Keratinocyte (primary cell): Measurements from ENCODE around the gene FNDC1. TPM values are rescaled to one million over a fixed set of nuclear protein-coding genes. Genes with fewer than 3 reads are reported as not detected.

Experiments
- DNase-seq: peaks from one replicate; pipeline ENCODE4 v3.0.0-alpha.2; 2011; ENCODE audit warnings: low read depth, missing footprints, low spot score
- FAIRE-seq: peaks from 2 replicates; lab custom pipeline; 2011; peaks lifted over from hg19 to GRCh38; lab: Jason Lieb, UNC
- H2AFZ ChIP-seq: 2 replicates; pipeline ENCODE4 v1.6.0; 2012; ENCODE audit warnings: low read length, control low read depth, inconsistent platforms; ENCODE audit not compliant: control insufficient read depth
- H3K27ac ChIP-seq: 2 replicates; pipeline ENCODE4 v1.5.1; 2011; ENCODE audit warnings: low read length; ENCODE audit not compliant: control insufficient read depth, insufficient read depth
- H3K27me3 ChIP-seq: 3 replicates; pipeline ENCODE4 v1.6.0; 2011; ENCODE audit warnings: low read length; ENCODE audit not compliant: control insufficient read depth, insufficient read depth; ENCODE audit errors: extremely low read depth
- H3K36me3 ChIP-seq, 2 experiments: 2 replicates in 1 of 2; 3 replicates in 1 of 2; pipeline ENCODE4 v1.5.1; 2011; ENCODE audit warnings: low read length in 2 of 2, mild to moderate bottlenecking in 1 of 2; ENCODE audit not compliant: control insufficient read depth in 2 of 2, insufficient read depth in 2 of 2; ENCODE audit errors: extremely low read depth in 1 of 2
- H3K4me1 ChIP-seq: 3 replicates; pipeline ENCODE4 v1.5.1; 2011; ENCODE audit warnings: low read length; ENCODE audit not compliant: control insufficient read depth, insufficient read depth; ENCODE audit errors: extremely low read depth
- H3K4me2 ChIP-seq: 3 replicates; pipeline ENCODE4 v1.6.0; 2011; ENCODE audit warnings: low read depth, low read length; ENCODE audit not compliant: control insufficient read depth, insufficient read depth; ENCODE audit errors: extremely low read depth
- H3K4me3 ChIP-seq, 3 experiments: fragments of 200-600 bp in 1 of 3; sonication (generic) in 1 of 3; 2 replicates in 2 of 3; 3 replicates in 1 of 3; pipeline ENCODE4 v1.5.1; 2011 to 2016; ENCODE audit warnings: low read length in 3 of 3, mild to moderate bottlenecking in 3 of 3, control low read depth in 2 of 3, inconsistent platforms in 1 of 3, low read depth in 1 of 3, mixed read lengths in 1 of 3, mixed run types in 1 of 3, moderate library complexity in 1 of 3; ENCODE audit not compliant: control insufficient read depth in 2 of 3, insufficient read depth in 2 of 3; ENCODE audit errors: extremely low read depth in 1 of 3
- H3K79me2 ChIP-seq: 2 replicates; pipeline ENCODE4 v1.6.0; 2012; ENCODE audit warnings: low read length; ENCODE audit not compliant: control insufficient read depth, insufficient read depth
- H3K9ac ChIP-seq: 3 replicates; pipeline ENCODE4 v1.6.0; 2011; ENCODE audit warnings: low read length; ENCODE audit not compliant: control insufficient read depth, insufficient read depth; ENCODE audit errors: extremely low read depth
- H3K9me1 ChIP-seq: 3 replicates; pipeline ENCODE4 v1.6.0; 2011; ENCODE audit warnings: low read length; ENCODE audit not compliant: control insufficient read depth, insufficient read depth; ENCODE audit errors: extremely low read depth
- H3K9me3 ChIP-seq: 2 replicates; pipeline ENCODE4 v1.5.1; 2012; ENCODE audit warnings: low read depth, low read length; ENCODE audit not compliant: control insufficient read depth
- H4K20me1 ChIP-seq: 3 replicates; pipeline ENCODE4 v1.6.0; 2011; ENCODE audit warnings: low read length; ENCODE audit not compliant: control insufficient read depth, insufficient read depth; ENCODE audit errors: extremely low read depth
- CTCF ChIP-seq, 3 experiments: IDR thresholded peaks in 1 of 3; conservative IDR thresholded peaks in 1 of 3; optimal IDR thresholded peaks in 1 of 3; 2 replicates in 2 of 3; 3 replicates in 1 of 3; pipeline versions ENCODE3 to v1.5.1; 2011; ENCODE audit warnings: low read length in 3 of 3, mild to moderate bottlenecking in 3 of 3, moderate library complexity in 2 of 3, control low read depth in 1 of 3, inconsistent platforms in 1 of 3; ENCODE audit not compliant: insufficient read depth in 2 of 3; ENCODE audit errors: extremely low read depth in 1 of 3
- EZH2 ChIP-seq: IDR thresholded peaks from one replicate; pipeline ENCODE4 v1.6.1; 2012; ENCODE audit warnings: inconsistent platforms, mild to moderate bottlenecking, low read length, moderate library complexity
- dilution Hi-C: fragments of 300-500 bp; cut with MboI; formaldehyde crosslinking; loops from one replicate; pipeline ENCODE4 v1.7.0; 2020; ENCODE audit warnings: low sequenced_read_pairs; ENCODE audit not compliant: extremely low pct_ligation_motif_present
- polyA plus RNA-seq, 5 experiments: library from polyadenylated mRNA; depleted of rRNA in 3 of 5; stranded (reverse) in 3 of 5; stranded (forward) in 1 of 5; unstranded in 1 of 5; fragments of >200 nt; gene quantifications; 1 replicate in 1 of 5; 2 replicates in 3 of 5; 3 replicates in 1 of 5; pipeline versions ENCODE4 v1.2.1 to v1.2.3, GENCODE V29; 2011 to 2012; ENCODE audit warnings: missing spikeins in 2 of 5, low read depth in 1 of 5, low replicate concordance in 1 of 5

Gene FNDC1
- polyA plus RNA-seq, 1 donor (not counting 4 experiments of a cell fraction or from before 2014, with no cell fraction given), result not detected

- H3K79me2 ChIP-seq, result no peaks in the 10 kb centered on the region
- DNase-seq (no peak), FAIRE-seq (no peak)
- no peaks in the 10 kb centered on the region for H3K36me3 ChIP-seq
- H3K4me2 ChIP-seq, result no peak overlapping the region
- no peaks in the 10 kb centered on the region for H3K9me1 ChIP-seq
- dilution Hi-C loops, result no loop called here
- TF ChIP-seq CTCF (optimal IDR thresholded peaks at IDR 0.05 in 1 of 3, IDR thresholded peaks at IDR 0.05 in 1 of 3, conservative IDR thresholded peaks at IDR 0.05 in 1 of 3; ENCODE audit: extremely low read depth in 1 of 3, insufficient read depth in 2 of 3, low read length in 3 of 3) (no peak), EZH2 (no peak)
- no peaks in the 10 kb centered on the region for H3K9me3 ChIP-seq
- no peak overlapping the region for H3K4me3 ChIP-seq
- no peak overlapping the region for H3K9ac ChIP-seq
- H3K4me1 ChIP-seq, result no peaks in the 10 kb centered on the region
- H3K27ac ChIP-seq, result no peak overlapping the region
- no peaks in the 10 kb centered on the region for H3K27me3 ChIP-seq
- H4K20me1 ChIP-seq, result no peaks in the 10 kb centered on the region
- no peak overlapping the region for H2AFZ ChIP-seq
Observed at GRCh38 chr6:159204605-159205004, 35.4 kb downstream of the FNDC1 start.

GRCh38 chr6:159212028-159212427 is 42.8 kb downstream of the FNDC1 start:
- Histone ChIP-seq H3K4me3 (no peak overlapping the region), H4K20me1 (no peaks in the 10 kb centered on the region), H3K9me1 (no peaks in the 10 kb centered on the region), H3K79me2 (no peaks in the 10 kb centered on the region), H3K27me3 (no peaks in the 10 kb centered on the region), H3K36me3 (no peaks in the 10 kb centered on the region), H3K9ac (no peak overlapping the region), H3K4me1 (no peaks in the 10 kb centered on the region), H3K4me2 (no peak overlapping the region), H3K9me3 (no peaks in the 10 kb centered on the region), H2AFZ (no peak overlapping the region), H3K27ac (no peak overlapping the region)
- dilution Hi-C loops, result no loop called here
- TF ChIP-seq EZH2 (no peak), CTCF (optimal IDR thresholded peaks at IDR 0.05 in 1 of 3, IDR thresholded peaks at IDR 0.05 in 1 of 3, conservative IDR thresholded peaks at IDR 0.05 in 1 of 3; ENCODE audit: extremely low read depth in 1 of 3, insufficient read depth in 2 of 3, low read length in 3 of 3) (no peak)
- no peak for DNase-seq
- FAIRE-seq, result no peak
